Lower leg skin (tissue), 4 donors: Measurements from ENCODE around the gene RSPH10B. TPM values are rescaled to one million over a fixed set of nuclear protein-coding genes. Genes with fewer than 3 reads are reported as not detected.
"Not testable (repeated sequence)": the region's sequence is repeated elsewhere in the genome, so short reads cannot be mapped to it uniquely, and the experiment has no call there.

Experiments
- DNase-seq, 2 donors: peaks; one replicate each; pipeline ENCODE4 v3.0.0-alpha.2; 2019; ENCODE audit warnings: low spot score in 2 of 2
- H3K4me3 ChIP-seq: fragments of 200-600 bp; sonication (generic); 2 replicates; pipeline ENCODE4 v1.5.1; 2017; ENCODE audit warnings: mild to moderate bottlenecking, low read depth; ENCODE audit not compliant: poor library complexity, severe bottlenecking
- WGBS, 2 donors: methylation state at CpG; one replicate each; pipeline ENCODE4 v1.1.5; 2018; 5-methylcytosine and 5-hydroxymethylcytosine counted together
- intact Hi-C: fragments of 100-400 bp; cut with DNase I; formaldehyde crosslinking; loops from one replicate; pipeline ENCODE4 v1.15.0; 2023; ENCODE audit warnings: low total_unique reads
- total RNA-seq, 4 donors: library from RNA; depleted of rRNA; stranded (reverse); fragments of >200 nt; gene quantifications; one replicate each; pipeline ENCODE4 v1.1.0, GENCODE V29; 2016

Gene RSPH10B
- total RNA-seq, 4 donors from 2014 or later = 0.19 TPM; not detected in 3

DNA sequence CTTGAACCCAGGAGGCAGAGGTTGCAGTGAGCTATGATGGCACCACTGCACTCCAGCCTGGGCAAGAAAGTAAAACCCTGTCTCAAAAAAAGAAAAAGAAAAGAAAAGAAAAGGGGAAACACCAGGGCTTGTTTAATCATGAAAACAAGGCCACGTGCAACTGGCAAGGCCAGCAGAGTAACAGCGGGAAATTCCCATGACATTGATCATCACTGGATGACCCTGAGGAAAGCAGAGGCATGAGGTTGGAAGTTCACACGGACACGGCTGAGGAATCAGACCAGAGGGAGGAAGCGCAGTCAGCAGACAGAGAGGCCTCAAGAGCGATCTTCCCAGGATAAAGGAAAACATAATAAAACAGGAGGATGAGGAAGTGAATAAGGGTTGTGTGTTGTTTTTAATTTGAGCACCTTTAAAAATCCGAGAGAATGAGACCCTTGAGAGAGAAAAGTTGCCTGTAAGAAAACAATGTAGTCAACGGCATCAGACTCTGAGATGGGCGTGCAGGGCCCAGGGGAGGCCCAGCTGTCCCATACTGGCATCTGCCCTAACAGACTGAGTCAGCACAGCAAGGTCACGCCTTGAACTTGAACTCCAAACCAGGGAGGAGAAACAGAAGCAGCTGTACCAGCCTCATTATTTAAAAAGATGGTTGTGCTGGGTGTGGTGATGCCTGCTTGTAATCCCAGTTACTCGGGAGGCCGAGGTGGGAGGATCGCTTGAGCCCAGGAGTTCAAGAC lies 38.4 kb downstream of the RSPH10B start:
- 43 to 46% methylated on average over 3 to 6 of the region's 13 CpGs for whole genome bisulfite sequencing, 2 donors
- H3K4me3 ChIP-seq, DNase-seq, intact Hi-C loops: not testable (repeated sequence)

GRCh38 chr7:5931250-5931649 lies 39.2 kb downstream of the RSPH10B start:
- 92 to 93% methylated on average over 14 of the region's 14 CpGs for WGBS, 2 donors
- peak; percentile 14 to 81 for DNase-seq
- intact Hi-C loops, H3K4me3 ChIP-seq: not testable (repeated sequence)

DNA sequence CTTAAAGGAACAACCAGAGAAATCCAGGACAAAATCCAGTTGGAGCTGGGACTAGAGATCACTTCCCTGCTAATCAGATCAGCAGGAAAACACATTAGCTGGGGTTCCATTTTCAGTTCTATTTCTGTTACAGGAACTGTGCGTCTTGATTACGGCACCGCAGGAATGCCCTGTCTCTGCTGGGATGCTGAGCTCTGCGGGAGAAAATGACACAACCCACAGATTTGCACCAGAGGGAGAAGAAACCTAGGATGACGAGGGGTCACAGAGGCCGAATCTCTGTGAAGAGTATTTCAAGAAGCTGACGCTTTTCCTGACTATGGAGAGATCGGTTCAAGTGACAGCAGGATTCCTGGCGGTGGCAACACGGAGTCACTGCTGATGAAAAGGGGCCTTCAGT lies 40.2 kb downstream of the RSPH10B start:
- H3K4me3 ChIP-seq, DNase-seq, intact Hi-C loops: not testable (repeated sequence)
- WGBS, 2 donors = no CpG with 5 or more reads among the region's 10 CpGs

GRCh38 chr7:5926263-5926870 lies 44.1 kb downstream of the RSPH10B start:
- H3K4me3 ChIP-seq, DNase-seq, intact Hi-C loops: not testable (repeated sequence)
- WGBS, 2 donors = no CpG with 5 or more reads among the region's 13 CpGs

DNA sequence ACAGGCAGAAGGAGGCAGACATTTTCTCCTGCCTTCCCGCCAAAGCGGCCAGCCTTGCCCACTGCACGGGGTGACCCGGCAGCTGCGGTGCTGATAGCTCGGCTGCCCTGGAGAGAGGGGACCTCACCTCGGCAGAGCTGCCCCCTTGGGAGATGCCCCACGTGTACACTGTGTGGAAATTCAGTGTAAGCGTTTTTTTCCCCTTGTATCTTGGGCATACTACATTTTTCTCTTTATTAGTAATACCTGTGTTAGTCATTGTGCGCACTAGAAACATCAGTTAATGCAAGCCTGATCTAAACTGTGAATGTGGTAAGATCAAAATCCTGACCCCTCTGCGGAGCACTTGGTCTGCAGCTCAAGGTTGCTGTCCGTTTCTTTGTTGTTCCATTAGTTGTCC lies 45.9 kb downstream of the RSPH10B start:
- intact Hi-C loops = not testable (repeated sequence)
- no CpG with 5 or more reads among the region's 12 CpGs for WGBS, 2 donors

DNA sequence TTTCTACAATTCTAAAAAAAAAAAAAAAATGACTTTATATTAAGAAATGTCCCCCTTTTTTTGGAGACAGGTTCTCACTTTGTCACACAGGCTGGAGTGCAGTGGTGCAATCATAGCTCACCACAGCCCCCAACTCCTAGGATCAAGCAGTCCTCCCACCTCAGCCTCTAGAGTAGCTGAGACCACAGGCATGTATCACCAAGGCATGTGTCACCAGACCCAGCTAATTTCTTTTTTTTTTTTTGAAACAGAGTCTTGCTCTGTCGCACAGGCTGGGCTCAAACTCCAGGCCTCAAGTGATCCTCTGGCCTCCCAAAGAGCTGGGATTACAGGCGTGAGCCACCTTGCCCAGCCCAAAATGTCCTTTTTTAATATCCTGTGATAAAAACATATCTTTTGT lies 46.3 kb downstream of the RSPH10B start:
- intact Hi-C loops, H3K4me3 ChIP-seq, DNase-seq: not testable (repeated sequence)
- no CpG with 5 or more reads among the region's 2 CpGs for WGBS, 2 donors

More for the DNA sequence above, 45.9 kb downstream of the RSPH10B start:
- not testable (repeated sequence) for DNase-seq, H3K4me3 ChIP-seq

DNA sequence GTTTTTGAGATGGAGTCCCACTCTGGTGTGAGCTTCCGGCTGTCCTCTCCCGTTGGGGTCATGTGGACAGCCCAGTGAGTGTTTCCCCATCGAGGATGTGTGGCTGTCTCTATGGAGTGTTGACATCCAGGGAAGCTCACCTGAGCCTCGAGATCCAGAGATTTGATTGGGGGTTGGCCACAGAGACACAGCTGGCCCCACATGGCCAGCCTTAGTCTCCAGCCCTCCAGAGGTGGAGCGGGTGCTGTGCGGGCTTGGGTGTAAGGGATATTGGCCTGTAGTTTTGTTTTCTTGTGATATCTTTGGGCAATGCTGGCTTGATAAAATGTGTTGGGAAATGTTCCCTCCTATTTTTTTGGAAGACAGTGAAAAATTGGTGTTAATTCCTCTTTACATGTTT lies 54.0 kb downstream of the RSPH10B start:
- H3K4me3 ChIP-seq, intact Hi-C loops, DNase-seq: not testable (repeated sequence)
- WGBS, 2 donors = 92 to 100% methylated on average over 2 of the region's 6 CpGs

DNA sequence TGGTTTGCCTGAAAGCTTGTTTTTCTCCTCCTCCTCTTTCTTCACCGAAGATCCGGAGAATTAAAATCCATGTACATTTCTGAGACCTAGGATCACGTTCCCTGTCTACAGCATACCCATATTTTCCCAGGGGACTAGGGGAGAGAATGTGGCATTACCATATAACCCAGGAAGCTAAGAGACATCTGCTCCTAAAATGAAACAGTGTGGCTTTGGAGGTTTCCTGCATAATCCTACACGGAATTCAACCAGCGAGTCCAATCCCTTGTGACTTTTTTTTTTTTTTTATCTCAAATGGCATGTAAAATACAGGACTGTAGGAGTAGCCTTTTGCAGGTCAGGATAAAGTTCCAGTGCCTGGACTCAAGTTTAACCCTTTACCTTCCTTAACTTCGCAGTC lies 61.7 kb downstream of the RSPH10B start:
- intact Hi-C loops, DNase-seq, H3K4me3 ChIP-seq: not testable (repeated sequence)
- 89 to 91% methylated on average over 6 of the region's 6 CpGs for WGBS, 2 donors

DNA sequence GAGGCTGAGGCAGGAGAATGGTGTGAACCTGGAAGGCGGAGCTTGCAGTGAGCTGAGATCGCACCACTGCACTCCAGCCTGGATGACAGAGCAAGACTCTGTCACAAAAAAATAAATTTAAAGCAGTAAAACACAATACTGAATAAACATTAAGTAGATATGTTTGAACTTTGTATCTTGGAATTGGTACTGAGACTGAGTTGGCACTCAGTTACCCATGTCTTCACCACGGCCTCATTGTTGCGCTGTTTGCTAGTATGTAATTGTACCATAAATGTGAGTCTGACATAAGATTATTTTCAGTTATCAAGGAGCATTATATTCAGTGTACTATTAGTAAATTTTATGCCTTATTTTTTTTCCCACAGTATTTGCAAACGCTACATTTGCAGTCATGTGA lies 65.8 kb downstream of the RSPH10B start:
- WGBS, 2 donors = 83 to 86% methylated on average over 5 of the region's 5 CpGs
- intact Hi-C loops, DNase-seq, H3K4me3 ChIP-seq: not testable (repeated sequence)

DNA sequence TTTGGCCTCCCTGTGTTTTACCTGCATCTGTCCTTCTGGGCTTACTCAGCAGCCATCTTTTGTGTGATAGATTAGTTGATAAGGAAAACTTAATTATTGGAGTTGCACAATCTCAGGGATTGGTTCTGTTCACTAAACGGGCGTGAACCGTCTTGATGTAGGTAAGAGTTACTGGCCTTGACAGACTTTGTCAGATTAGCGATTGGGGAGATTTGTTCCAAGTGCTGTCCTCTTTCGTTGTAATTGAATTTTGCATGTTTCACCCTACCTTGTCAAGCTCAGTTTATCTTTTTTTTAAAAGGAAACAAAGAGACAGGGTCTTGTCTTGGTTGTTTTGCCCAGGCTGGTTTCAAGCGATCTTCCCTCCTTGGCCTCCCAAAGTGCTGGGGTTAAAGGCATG lies 67.5 kb downstream of the RSPH10B start:
- intact Hi-C loops, DNase-seq, H3K4me3 ChIP-seq: not testable (repeated sequence)
- WGBS, 2 donors = 63 to 66% methylated on average over 6 of the region's 6 CpGs

DNA sequence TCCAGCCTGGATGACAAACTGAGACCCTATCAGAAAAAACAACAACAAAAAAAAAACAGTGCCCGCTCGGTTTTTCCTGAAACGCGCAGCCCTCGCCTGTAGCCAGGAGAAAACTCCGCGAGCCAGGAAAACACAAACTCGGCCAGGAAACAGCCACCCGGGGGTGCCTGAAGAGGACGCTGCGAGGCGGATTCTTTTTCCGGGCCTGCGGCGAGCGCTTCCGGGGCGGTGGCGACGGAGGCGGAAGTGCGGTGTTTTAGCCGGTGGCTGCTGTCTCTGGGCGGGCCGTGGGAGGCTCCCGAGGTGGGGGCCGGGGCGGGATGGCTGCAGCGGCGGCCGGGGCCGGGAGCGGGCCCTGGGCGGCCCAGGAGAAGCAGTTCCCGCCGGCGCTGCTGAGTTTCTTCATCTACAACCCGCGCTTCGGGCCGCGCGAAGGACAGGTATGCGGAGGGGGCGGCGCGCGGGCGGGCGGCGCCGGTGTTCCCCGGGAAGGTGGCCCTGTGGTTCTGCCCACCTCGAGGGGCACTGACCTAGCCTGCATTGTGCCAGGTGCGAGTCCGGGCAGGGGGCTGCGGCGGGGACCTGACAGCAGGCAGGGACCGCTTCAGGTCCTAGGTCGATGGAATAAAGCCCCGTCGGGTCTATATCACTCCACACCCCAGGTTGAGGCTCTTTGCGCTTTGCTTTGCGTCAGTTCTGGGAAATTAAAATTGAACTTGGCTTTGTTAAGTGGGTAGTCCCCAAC lies 71.8 kb downstream of the RSPH10B start, which contains the start of gene CCZ1:
Gene CCZ1, plus strand, starts transcription at position 254 of the 745 bp plus-strand sequence. Its CDS starts 67 bp downstream, at position 321.
- intact Hi-C loops, H3K4me3 ChIP-seq: not testable (repeated sequence)
- peak; percentile 26 to 89 for DNase-seq
- 0% methylated on average over 17 to 20 of the region's 64 CpGs for WGBS, 2 donors

- DNase-seq, H3K4me3 ChIP-seq, intact Hi-C loops: not testable (repeated sequence)
- 50 to 55% methylated on average over 8 of the region's 13 CpGs for WGBS, 2 donors
Observed at GRCh38 chr7:5897369-5897919, 73.0 kb downstream of the RSPH10B start.
